ENCODE data around the gene POU6F2. TPM values are rescaled to one million over a fixed set of nuclear protein-coding genes. Genes with fewer than 3 reads are reported as not detected.

Gene POU6F2
- polyA plus RNA-seq, 2 of the 4 experiments (the other 2 are of a cell fraction) = not detected

DNA sequence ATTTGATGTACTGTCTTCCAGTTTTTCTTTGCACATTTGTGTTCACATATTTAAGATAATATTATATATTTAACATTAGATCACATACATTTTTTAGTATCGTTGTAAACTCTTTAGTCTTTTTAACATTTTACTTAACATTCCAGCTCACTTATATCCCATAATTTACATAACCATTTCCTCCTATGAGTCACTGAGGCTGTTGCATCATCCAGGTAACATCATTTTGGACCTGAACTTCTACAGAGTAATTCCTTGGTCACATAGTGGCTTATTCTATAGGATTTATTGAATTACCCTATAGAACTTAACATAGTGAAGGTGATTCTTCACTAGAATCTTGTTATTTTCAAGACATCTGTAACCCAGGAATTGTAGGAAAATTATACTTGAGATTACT is 194.4 kb downstream of the POU6F2 start:
- no peaks in the 10 kb centered on the region for H3K9me3 ChIP-seq
- H3K4me2 ChIP-seq = no peak overlapping the region
- POLR2A ChIA-PET = no interaction called here
- no peak for DNase-seq (ENCODE audit: low read depth in 1 of 2, low spot score in 1 of 2)
- ATAC-seq = no peak
- no peak overlapping the region for H3K4me3 ChIP-seq
- H3K27ac ChIP-seq = no peak overlapping the region
- H3K4me1 ChIP-seq = no peaks in the 10 kb centered on the region
- CTCF ChIA-PET = no interaction called here
- TF ChIP-seq HOXB5 (CRISPR knock-in tag; IDR thresholded peaks at IDR 0.05) = no peak
- TF ChIP-seq RCOR1 (IDR thresholded peaks at IDR 0.05; ENCODE audit: low read depth, low read length) = no peak
- TF ChIP-seq PHF8 (IDR thresholded peaks at IDR 0.05; ENCODE audit: borderline replicate concordance, low read depth) = no peak
- no peak for TF ChIP-seq BHLHE40 (IDR thresholded peaks at IDR 0.05; ENCODE audit: low read depth, low read length)
- no peak for TF ChIP-seq CBX8 (IDR thresholded peaks at IDR 0.05)
- no peak for TF ChIP-seq CBX2 (IDR thresholded peaks at IDR 0.05; ENCODE audit: borderline replicate concordance, low read depth)
- TF ChIP-seq TFCP2L1 (CRISPR knock-in tag; IDR thresholded peaks at IDR 0.05) = no peak
- no peak for FAIRE-seq
- WGBS (ENCODE audit: missing lambda C conversion rate) = 2% methylated on average over 1 of the region's 1 CpG

DNA sequence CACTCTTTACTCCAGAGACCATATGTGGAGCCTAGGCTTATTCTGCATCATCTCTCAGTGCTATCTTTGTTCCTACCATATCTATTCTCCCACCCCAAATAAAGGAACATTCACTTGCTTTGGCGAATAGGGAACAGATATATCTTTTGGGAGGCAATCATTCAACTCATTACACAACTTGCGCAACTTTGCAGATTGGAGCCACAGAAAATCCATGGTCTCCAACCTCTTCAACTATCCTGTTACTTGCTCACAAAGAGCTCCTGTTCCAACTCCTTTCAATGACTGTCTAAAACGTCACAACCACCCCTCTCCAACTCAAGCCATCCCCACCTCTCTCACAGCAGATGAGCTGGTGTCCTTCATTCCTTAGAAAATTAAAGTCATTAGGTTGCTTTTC is 203.7 kb downstream of the POU6F2 start:
- ATAC-seq (no peak), FAIRE-seq (no peak), DNase-seq (ENCODE audit: low read depth in 1 of 2, low spot score in 1 of 2) (no peak)
- WGBS (ENCODE audit: missing lambda C conversion rate) = 39% methylated on average over 3 of the region's 3 CpGs
- Histone ChIP-seq H3K4me2 (no peak overlapping the region), H3K4me1 (no peaks in the 10 kb centered on the region), H3K27ac (no peak overlapping the region), H3K9me3 (no peaks in the 10 kb centered on the region), H3K4me3 (no peak overlapping the region)
- ChIA-PET CTCF (no interaction called here), POLR2A (no interaction called here)
- TF ChIP-seq, protein P1, sequence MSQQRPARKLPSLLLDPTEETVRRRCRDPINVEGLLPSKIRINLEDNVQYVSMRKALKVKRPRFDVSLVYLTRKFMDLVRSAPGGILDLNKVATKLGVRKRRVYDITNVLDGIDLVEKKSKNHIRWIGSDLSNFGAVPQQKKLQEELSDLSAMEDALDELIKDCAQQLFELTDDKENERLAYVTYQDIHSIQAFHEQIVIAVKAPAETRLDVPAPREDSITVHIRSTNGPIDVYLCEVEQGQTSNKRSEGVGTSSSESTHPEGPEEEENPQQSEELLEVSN (IDR thresholded peaks at IDR 0.05; ENCODE audit: borderline replicate concordance, low read depth) = no peak
- TF ChIP-seq MAZ (IDR thresholded peaks at IDR 0.05; ENCODE audit: borderline replicate concordance, low read depth, low read length) (no peak), GATA3 (IDR thresholded peaks at IDR 0.05; ENCODE audit: borderline replicate concordance) (no peak), ZSCAN20 (CRISPR knock-in tag; IDR thresholded peaks at IDR 0.05) (no peak), ZNF302 (CRISPR knock-in tag; IDR thresholded peaks at IDR 0.05) (no peak)
- TF ChIP-seq, protein P2, sequence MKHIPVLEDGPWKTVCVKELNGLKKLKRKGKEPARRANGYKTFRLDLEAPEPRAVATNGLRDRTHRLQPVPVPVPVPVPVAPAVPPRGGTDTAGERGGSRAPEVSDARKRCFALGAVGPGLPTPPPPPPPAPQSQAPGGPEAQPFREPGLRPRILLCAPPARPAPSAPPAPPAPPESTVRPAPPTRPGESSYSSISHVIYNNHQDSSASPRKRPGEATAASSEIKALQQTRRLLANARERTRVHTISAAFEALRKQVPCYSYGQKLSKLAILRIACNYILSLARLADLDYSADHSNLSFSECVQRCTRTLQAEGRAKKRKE (CRISPR knock-in tag; IDR thresholded peaks at IDR 0.05; ENCODE audit: low read depth) = no peak
- TF ChIP-seq, protein P3, sequence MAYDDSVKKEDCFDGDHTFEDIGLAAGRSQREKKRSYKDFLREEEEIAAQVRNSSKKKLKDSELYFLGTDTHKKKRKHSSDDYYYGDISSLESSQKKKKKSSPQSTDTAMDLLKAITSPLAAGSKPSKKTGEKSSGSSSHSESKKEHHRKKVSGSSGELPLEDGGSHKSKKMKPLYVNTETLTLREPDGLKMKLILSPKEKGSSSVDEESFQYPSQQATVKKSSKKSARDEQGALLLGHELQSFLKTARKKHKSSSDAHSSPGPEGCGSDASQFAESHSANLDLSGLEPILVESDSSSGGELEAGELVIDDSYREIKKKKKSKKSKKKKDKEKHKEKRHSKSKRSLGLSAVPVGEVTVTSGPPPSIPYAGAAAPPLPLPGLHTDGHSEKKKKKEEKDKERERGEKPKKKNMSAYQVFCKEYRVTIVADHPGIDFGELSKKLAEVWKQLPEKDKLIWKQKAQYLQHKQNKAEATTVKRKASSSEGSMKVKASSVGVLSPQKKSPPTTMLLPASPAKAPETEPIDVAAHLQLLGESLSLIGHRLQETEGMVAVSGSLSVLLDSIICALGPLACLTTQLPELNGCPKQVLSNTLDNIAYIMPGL (CRISPR knock-in tag; IDR thresholded peaks at IDR 0.05; ENCODE audit: borderline replicate concordance) = no peak
- TF ChIP-seq, protein P4, sequence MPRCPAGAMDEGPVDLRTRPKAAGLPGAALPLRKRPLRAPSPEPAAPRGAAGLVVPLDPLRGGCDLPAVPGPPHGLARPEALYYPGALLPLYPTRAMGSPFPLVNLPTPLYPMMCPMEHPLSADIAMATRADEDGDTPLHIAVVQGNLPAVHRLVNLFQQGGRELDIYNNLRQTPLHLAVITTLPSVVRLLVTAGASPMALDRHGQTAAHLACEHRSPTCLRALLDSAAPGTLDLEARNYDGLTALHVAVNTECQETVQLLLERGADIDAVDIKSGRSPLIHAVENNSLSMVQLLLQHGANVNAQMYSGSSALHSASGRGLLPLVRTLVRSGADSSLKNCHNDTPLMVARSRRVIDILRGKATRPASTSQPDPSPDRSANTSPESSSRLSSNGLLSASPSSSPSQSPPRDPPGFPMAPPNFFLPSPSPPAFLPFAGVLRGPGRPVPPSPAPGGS (IDR thresholded peaks at IDR 0.05) = no peak
- TF ChIP-seq, protein P5, sequence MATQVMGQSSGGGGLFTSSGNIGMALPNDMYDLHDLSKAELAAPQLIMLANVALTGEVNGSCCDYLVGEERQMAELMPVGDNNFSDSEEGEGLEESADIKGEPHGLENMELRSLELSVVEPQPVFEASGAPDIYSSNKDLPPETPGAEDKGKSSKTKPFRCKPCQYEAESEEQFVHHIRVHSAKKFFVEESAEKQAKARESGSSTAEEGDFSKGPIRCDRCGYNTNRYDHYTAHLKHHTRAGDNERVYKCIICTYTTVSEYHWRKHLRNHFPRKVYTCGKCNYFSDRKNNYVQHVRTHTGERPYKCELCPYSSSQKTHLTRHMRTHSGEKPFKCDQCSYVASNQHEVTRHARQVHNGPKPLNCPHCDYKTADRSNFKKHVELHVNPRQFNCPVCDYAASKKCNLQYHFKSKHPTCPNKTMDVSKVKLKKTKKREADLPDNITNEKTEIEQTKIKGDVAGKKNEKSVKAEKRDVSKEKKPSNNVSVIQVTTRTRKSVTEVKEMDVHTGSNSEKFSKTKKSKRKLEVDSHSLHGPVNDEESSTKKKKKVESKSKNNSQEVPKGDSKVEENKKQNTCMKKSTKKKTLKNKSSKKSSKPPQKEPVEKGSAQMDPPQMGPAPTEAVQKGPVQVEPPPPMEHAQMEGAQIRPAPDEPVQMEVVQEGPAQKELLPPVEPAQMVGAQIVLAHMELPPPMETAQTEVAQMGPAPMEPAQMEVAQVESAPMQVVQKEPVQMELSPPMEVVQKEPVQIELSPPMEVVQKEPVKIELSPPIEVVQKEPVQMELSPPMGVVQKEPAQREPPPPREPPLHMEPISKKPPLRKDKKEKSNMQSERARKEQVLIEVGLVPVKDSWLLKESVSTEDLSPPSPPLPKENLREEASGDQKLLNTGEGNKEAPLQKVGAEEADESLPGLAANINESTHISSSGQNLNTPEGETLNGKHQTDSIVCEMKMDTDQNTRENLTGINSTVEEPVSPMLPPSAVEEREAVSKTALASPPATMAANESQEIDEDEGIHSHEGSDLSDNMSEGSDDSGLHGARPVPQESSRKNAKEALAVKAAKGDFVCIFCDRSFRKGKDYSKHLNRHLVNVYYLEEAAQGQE (IDR thresholded peaks at IDR 0.05) = no peak
